H1 (cell line): ENCODE data around the gene NHP2. TPM values are rescaled to one million over a fixed set of nuclear protein-coding genes. Genes with fewer than 3 reads are reported as not detected.

Experiments
- MAFK ChIP-seq: IDR thresholded peaks from 2 replicates; pipeline ENCODE4 v1.6.1; 2012; ENCODE audit warnings: low read depth, mild to moderate bottlenecking, improper control_type of control experiment, low read length
- POU5F1 ChIP-seq: IDR thresholded peaks from 2 replicates; pipeline ENCODE4 v1.6.1; 2011; ENCODE audit warnings: low read depth, mild to moderate bottlenecking, low read length, moderate library complexity
- RXRA ChIP-seq: IDR thresholded peaks from 2 replicates; pipeline ENCODE4 v1.6.1; 2011; ENCODE audit warnings: low read depth, mild to moderate bottlenecking, low read length, moderate library complexity; ENCODE audit not compliant: insufficient read depth
- TBP ChIP-seq: IDR thresholded peaks from 2 replicates; pipeline ENCODE4 v1.6.1; 2011; ENCODE audit warnings: low read depth, low read length, improper control_type of control experiment
- polyA plus RNA-seq, 7 experiments: library from polyadenylated mRNA; depleted of rRNA in 3 of 7; stranded (reverse) in 5 of 7; unstranded in 2 of 7; fragments of >200 nt in 5 of 7; fragments of 200-250 nt in 2 of 7; gene quantifications; 1 replicate in 5 of 7; 2 replicates in 1 of 7; 4 replicates in 1 of 7; pipeline versions ENCODE4 v1.2.1 to v1.2.3, GENCODE V29; 2011 to 2013; ENCODE audit warnings: missing spikeins in 2 of 7, mixed read lengths in 2 of 7
- total RNA-seq: library from RNA; stranded (reverse); fragmentation: NEBNext Ultra II Directional; extraction: Animal tissue kit (Norgen Biotek cat#: 25700); gene quantifications from 2 replicates; pipeline ENCODE4 v1.2.1, GENCODE V29; 2021

NHP2 gene
- total and polyA plus RNA-seq, 2 of the 8 experiments (the other 6 are each of a cell fraction or from before 2014, with no cell fraction given) = 241 to 263 TPM

GRCh38 chr5:178182158-178182876 is 28.6 kb upstream of the NHP2 start (continued):
- TF ChIP-seq TBP (no peak), MAFK (no peak), RXRA (no peak), POU5F1 (no peak)
